Measurements from ENCODE around the gene KCNC3. TPM values are rescaled to one million over a fixed set of nuclear protein-coding genes. Genes with fewer than 3 reads are reported as not detected.

Gene KCNC3
- total RNA-seq, 2 experiments from 2014 or later, result 1.6 to 2.0 TPM

- H3K4me3 Mint-ChIP-seq, result no peak overlapping the region
These were observed 60.7 kb downstream of the KCNC3 start for GRCh38 chr19:50268501-50268900.

GRCh38 chr19:50268041-50268440 is 61.1 kb downstream of the KCNC3 start:
- no peak for TF ChIP-seq CTCF (IDR thresholded peaks at IDR 0.05)
- Histone ChIP-seq H3K9me3 (ENCODE audit: control insufficient read depth in 1 of 2, insufficient read depth in 1 of 2, low read length in 2 of 2) (peaks cover 0 to 13% of the 10 kb centered on the region in 2 experiments), H3K4me1 (ENCODE audit: insufficient read depth, low read length) (no peaks in the 10 kb centered on the region), H3K27me3 (ENCODE audit: control insufficient read depth in 1 of 2, insufficient read depth in 2 of 2, low read length in 2 of 2) (peaks cover 0 to 3% of the 10 kb centered on the region in 2 experiments), H3K27ac (ENCODE audit: low read depth in 1 of 2, low read length in 2 of 2) (no peak overlapping the region), H3K36me3 (ENCODE audit: insufficient read depth, low read length) (no peaks in the 10 kb centered on the region), H3K4me3 (ENCODE audit: low read length) (no peak overlapping the region)
- H3K36me3 Mint-ChIP-seq (ENCODE audit: low read depth), result no peaks in the 10 kb centered on the region
- DNase-seq (no peak), ATAC-seq (ENCODE audit: poor library complexity) (no peak)
- H3K4me1 Mint-ChIP-seq (ENCODE audit: low read depth), result no peaks in the 10 kb centered on the region
- intact Hi-C loops (cut with DNase I, micrococcal nuclease), result no loop called here
- POLR2A ChIA-PET, result no interaction called here
- H3K9me3 Mint-ChIP-seq, result no peaks in the 10 kb centered on the region
- peaks cover 42% of the 10 kb centered on the region for H3K27me3 Mint-ChIP-seq
- CTCF ChIA-PET, result no interaction called here
- H3K27ac Mint-ChIP-seq, result no peak overlapping the region
- no peak overlapping the region for H3K4me3 Mint-ChIP-seq

More at GRCh38 chr19:50268501-50268900, 60.7 kb downstream of the KCNC3 start:
- no peak for DNase-seq
- peaks cover 0 to 3% of the 10 kb centered on the region in 2 experiments for H3K27me3 ChIP-seq (ENCODE audit: control insufficient read depth in 1 of 2, insufficient read depth in 2 of 2, low read length in 2 of 2)
- no peak for ATAC-seq (ENCODE audit: poor library complexity)
- Mint-ChIP-seq H3K4me1 (ENCODE audit: low read depth) (no peaks in the 10 kb centered on the region), H3K27me3 (peaks cover 42% of the 10 kb centered on the region), H3K9me3 (no peaks in the 10 kb centered on the region), H3K36me3 (ENCODE audit: low read depth) (no peaks in the 10 kb centered on the region), H3K27ac (no peak overlapping the region)
- H3K27ac ChIP-seq (ENCODE audit: low read depth in 1 of 2, low read length in 2 of 2), result no peak overlapping the region
- peaks cover 0 to 13% of the 10 kb centered on the region in 2 experiments for H3K9me3 ChIP-seq (ENCODE audit: control insufficient read depth in 1 of 2, insufficient read depth in 1 of 2, low read length in 2 of 2)
- no peaks in the 10 kb centered on the region for H3K4me1 ChIP-seq (ENCODE audit: insufficient read depth, low read length)
- intact Hi-C loops (cut with DNase I, micrococcal nuclease), result no loop called here
- CTCF ChIA-PET, result no interaction called here
- POLR2A ChIA-PET, result no interaction called here
- H3K36me3 ChIP-seq (ENCODE audit: insufficient read depth, low read length), result no peaks in the 10 kb centered on the region
- no peak overlapping the region for H3K4me3 ChIP-seq (ENCODE audit: low read length)
- TF ChIP-seq CTCF (IDR thresholded peaks at IDR 0.05), result no peak

- TF ChIP-seq CTCF (IDR thresholded peaks at IDR 0.05), result no peak
- Mint-ChIP-seq H3K4me1 (ENCODE audit: low read depth) (no peaks in the 10 kb centered on the region), H3K36me3 (ENCODE audit: low read depth) (no peaks in the 10 kb centered on the region), H3K27ac (no peak overlapping the region), H3K4me3 (no peak overlapping the region), H3K27me3 (peaks cover 35% of the 10 kb centered on the region), H3K9me3 (no peaks in the 10 kb centered on the region)
- peaks cover 0 to 3% of the 10 kb centered on the region in 2 experiments for H3K27me3 ChIP-seq (ENCODE audit: control insufficient read depth in 1 of 2, insufficient read depth in 2 of 2, low read length in 2 of 2)
- H3K4me1 ChIP-seq (ENCODE audit: insufficient read depth, low read length), result no peaks in the 10 kb centered on the region
- H3K9me3 ChIP-seq (ENCODE audit: control insufficient read depth in 1 of 2, insufficient read depth in 1 of 2, low read length in 2 of 2), result peaks cover 0 to 7% of the 10 kb centered on the region in 2 experiments
- ChIA-PET CTCF (no interaction called here), POLR2A (no interaction called here)
- no peak overlapping the region for H3K4me3 ChIP-seq (ENCODE audit: low read length)
- no peak overlapping the region for H3K27ac ChIP-seq (ENCODE audit: low read depth in 1 of 2, low read length in 2 of 2)
- intact Hi-C loops (cut with DNase I, micrococcal nuclease), result no loop called here
- ATAC-seq (ENCODE audit: poor library complexity) (peak; percentile 58), DNase-seq (peak in 7 of 14 experiments; percentile 2 to 37 (median 11))
- no peaks in the 10 kb centered on the region for H3K36me3 ChIP-seq (ENCODE audit: insufficient read depth, low read length)
These were observed 62.3 kb downstream of the KCNC3 start for GRCh38 chr19:50266896-50267295.
